GM18526 (cell line): Measurements from ENCODE around the gene MAEA.

Experiments used
- POLR2A ChIP-seq: IDR thresholded peaks from 3 replicates; pipeline ENCODE4 v1.6.1; 2011; ENCODE audit not compliant: insufficient read length; ENCODE audit errors: extremely low read depth

MAEA gene

GRCh38 chr4:1377606-1378261 lies 88.0 kb downstream of the MAEA start:
- no peak for TF ChIP-seq POLR2A

DNA sequence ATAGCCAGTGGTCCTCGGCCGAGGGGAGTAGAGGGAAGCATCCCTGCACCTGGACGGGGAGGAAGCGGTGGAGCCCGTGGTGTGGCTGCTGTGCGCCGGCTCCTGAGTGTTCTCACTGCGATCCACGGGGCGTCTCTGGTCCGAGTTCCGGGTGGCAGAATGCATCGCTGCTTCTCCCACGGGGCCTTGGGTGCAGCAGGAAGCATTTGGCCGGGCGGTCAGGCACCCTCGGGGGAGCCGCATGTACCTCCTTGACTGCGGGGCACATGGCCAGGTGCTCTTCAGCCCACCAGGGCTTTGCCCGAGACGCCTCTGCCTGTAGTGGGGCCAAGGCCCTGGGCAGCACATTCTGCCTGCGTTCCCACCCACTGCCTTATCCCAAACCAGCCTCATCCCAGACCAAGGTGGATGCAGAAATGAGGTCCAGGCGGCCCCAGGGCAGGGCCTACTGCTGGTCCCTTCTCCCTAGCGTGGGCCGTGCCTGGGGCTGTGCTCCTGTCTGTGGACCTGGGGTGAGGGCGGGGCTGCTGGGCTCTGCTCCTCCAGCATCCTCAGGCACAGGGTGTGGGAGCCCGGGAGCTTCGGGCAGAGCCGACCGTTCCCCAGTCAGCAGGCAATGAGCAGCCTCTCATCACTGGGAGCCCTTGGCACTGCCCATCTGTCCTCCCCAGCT lies 89.0 kb downstream of the MAEA start:
- TF ChIP-seq POLR2A = no peak

DNA sequence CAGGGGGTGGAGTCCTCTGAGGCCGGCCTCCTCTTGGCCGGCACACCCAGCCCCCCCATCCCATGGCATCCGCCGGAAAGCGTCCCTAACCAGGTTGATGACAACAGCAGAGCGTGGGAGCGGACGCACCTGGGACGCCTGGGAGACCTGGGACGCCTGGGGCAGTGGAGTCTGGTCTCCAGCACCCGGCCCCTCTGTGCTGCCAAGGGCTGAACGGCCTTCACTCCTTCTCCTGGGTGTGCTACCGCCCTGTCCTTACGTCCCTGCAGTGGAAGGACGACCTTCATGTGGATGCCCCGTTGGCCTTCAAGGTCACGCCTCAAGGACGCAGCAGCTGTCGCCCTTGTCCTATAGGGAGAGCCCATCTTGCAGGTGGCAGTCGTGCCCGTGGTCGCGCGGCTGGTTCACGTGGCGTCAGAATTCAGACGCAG lies 89.7 kb downstream of the MAEA start:
- no peak for TF ChIP-seq POLR2A

DNA sequence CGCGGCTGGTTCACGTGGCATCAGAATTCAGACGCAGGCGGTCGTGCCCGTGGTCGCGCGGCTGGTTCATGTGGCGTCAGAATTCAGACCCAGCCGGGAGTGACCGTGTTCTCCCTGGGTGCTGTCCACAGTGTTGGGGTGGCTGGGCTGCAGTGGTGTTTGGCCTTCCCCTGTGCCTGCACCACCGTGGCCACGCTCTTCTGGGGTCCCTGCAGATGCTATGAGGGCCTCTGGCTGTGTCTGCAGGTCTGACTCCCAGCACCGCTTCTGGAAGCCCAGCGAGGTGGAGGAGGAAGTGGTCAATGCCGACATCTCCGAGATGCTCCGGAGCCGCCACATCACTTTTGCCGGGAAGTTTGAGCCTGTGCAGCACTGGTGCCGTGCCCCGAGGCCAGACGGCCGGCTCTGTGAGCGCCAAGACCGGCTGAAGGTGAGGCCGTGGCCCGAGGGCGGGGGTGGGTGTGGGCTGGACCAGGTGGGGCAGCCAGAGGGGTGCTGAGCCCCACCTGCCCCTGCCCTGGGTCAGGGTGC lies 90.2 kb downstream of the MAEA start:
- TF ChIP-seq POLR2A = no peak

DNA sequence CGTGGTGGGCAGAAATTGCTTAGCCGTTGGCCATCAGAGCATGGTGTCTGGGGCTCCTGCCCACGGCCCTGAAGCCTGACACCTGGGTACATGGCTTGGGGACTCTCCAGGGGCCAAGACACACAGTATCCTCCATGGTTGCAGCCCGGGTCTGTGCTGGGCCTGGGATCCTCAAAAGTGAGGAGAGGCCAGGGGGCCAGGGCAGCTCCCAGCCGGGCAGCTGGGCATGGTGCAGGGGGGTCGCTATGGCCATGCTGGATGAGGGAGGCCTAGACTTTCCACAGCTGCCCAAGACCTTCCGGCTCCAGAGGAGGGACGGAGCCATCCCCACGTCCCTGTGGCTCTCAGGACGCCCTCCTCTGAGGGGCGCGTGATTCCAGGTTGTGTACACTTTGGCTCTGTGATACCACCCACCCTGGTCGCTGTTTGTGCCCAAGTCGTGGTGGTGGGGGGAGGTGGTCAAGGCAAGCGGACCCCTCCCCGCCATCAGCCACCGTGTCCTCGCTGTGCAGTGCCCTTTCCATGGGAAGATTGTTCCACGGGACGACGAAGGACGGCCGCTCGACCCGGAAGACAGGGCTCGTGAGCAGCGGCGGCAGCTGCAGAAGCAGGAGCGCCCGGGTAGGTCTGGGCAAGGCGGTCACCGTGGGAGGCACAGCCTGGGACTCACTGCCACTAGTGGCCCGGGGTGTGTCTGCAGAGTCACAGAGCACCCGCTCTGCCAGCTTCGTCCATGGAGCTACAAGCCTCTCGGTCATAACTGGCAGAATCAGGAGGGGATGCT lies 90.9 kb downstream of the MAEA start:
- no peak for TF ChIP-seq POLR2A

GRCh38 chr4:1381181-1381621 lies 91.5 kb downstream of the MAEA start:
- no peak for TF ChIP-seq POLR2A

GRCh38 chr4:1381944-1382541 lies 92.4 kb downstream of the MAEA start:
- no peak for TF ChIP-seq POLR2A

DNA sequence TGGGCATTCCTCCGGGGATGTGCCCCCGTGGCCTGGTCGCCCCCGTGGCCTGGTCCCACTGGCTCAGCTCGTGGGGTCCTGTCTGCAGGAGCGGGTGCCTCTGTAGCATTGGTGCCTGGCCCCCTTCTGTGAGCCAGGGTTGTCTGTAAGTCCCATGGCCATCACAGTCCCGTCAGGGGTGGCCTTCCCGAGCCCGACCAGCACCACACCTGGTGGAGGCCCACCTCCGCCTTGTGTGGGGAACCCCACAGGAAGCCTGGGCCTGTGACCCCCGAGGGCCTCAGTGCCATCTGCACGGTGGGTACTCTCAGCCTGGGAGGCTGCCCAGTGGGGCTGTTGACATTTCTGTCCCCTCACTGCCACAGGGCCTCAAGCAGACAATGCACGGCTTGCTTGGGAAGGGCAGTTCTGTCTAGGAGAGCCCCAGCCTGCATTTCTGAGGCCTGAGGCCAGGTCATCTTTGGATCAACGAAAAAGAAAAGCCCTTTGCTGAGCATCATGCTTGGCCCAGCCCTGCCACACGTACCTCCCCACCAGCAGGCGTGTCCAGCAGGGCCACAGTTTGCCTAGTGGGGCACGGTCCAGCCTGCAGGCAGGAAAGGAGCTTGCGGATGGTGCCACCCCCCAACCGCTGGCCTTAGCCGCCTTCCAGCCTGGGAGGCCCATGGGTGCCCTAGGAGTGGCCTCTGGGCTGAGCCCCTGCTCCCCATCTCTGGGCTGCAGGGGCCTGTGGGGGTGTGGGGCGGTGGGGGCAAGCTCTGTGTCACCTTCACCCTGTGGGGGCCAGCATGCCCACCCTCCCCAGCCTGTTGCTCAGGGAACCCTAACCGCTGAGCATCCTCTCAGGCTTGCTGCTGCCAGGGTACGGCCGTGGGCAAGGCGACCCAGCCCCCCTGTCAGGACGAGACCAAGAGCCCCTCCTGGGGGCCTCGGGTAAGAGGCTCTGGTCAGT lies 93.4 kb downstream of the MAEA start:
- TF ChIP-seq POLR2A = no peak

- TF ChIP-seq POLR2A = no peak
These were observed 94.3 kb downstream of the MAEA start for GRCh38 chr4:1383728-1384591.

DNA sequence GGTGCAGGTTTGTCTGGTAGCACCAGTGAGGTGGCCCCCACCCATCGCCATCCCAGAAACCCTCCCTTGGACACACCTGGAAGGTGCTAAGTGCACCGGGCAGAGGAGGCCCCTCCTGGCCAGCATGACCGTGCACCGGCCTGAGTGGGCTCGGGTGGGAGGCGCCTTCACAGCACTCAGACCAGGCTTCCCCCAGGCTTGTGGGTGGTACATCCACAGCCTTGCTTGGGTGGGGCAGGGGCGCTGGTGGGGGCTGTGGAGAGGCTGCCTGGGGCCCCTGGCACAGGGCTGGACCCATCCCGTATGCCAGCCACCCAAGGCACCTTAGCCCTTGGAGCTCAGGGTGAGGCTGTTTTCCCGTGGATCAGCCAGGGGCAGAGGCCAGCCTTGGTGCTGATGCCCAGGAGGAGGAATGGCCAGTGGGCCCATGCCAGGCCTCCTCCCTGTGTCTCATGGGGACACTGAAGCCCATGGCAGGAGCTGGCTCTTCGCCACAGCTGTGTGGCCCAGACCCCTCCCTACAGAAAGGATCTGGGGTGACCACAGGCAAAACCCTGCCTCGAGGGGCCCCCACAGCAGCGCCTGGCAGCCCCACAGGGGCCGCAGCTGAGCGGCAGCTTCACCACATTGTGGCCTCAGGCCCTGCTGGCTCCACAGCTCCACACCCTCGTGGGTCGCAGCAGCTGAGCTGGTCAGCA lies 95.1 kb downstream of the MAEA start:
- TF ChIP-seq POLR2A = no peak

- no peak for TF ChIP-seq POLR2A
These were observed 96.0 kb downstream of the MAEA start for GRCh38 chr4:1385373-1386340.
